Stimulated activated CD4-positive, alpha-beta T cell treated with anti-CD3 and anti-CD28 coated beads, Interleukin-1b, Interleukin-23, amount 100 ng/mL, for 48 hours (primary cell): ENCODE data around the gene TEKTIP1.

Experiments
- DNase-seq: peaks from one replicate; pipeline ENCODE4 v3.0.0-alpha.2; 2020

The TEKTIP1 gene

DNA sequence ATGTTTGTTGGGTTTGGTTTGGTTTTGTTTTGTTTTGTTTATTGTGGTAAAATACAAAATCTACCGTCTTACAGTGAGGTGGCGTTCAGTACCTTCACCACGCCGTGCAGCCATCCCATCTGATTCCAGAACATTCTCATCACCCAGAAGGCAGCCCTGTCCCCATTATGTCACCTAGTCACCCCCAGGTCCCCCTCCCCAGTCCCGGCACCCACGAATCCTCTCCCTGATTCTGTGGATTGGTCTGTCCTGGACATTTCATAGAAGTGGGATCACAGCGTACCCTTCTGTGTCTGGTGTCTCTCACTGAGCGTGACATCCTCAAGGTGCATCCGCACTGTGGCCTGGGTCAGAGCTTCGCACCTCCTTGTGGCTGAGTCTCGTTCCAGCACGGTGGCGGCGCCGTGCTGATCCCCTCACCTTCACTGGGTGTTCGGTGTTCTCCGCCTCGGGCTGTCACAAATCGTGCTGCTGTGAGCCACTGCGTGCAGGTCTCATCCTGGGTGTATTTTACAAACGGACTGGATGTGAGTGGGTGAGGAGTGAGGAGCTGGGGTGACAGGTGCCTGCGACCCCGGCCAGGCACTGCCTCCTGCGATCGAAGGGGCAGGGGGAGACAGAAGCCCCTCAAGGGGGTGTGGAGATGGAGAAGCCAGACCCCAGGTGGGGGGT lies 580 bp upstream of the TEKTIP1 start:
- DNase-seq, result no peak

DNA sequence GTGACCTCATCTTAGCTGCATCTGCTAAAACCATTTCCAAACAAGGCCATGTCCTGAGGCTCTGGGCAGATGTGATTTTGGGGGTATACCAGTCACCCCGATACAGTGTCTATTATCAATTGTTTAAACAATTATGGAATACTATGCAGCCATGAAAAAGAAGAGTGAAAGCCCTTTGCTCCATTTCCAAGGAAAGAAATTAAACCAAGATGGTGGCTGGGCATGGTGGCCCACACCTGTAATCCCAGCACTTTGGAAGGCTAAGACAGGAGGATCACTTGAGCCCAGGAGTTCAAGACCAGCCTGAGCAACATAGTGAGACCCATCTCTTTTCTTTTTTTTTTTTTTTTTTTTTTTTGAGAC lies 763 bp downstream of the TEKTIP1 start:
- no peak for DNase-seq

DNA sequence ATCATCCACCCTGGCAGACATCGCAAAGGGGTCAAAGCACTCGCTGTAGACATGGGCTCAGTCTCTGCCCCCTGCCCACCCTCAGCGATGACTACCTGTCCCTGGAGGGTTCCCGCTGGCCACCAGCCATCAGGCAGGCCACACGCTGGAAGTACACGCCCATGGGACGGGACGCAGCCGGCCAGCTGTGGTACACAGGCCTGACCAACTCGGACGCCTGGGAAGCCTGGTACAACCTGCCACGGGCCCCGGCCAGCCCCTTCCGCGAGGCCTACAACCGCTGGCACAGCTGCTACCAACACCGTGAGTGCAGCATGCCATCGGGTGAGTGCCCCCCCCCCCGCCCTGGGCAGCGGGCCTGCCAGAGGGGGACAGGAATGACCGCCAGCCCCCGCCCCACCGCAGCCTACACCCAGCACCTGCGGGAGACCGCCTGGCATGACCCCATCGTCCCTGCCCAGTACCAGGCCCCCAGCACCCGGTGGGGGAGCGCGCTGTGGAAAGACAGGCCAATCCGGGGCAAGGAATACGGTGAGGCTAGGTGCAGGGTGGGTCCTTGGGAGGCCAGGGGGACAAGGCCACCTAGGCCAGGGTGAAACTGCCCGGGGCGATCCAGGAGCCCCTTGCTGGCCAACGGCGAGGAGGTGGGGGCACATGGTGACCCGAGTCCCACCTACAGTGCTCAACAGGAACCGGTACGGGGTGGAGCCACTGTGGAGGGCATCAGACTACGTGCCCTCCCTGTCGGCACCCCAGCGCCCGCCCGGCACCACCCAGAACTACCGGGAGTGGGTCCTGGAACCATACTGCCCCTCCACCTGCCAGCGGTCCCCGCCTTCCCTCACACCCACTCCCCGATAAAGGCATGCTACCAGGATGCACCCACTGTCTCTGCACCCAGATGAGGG lies 4.4 kb downstream of the TEKTIP1 start:
- DNase-seq, result no peak

GRCh38 chr19:3544058-3544376 lies 5.0 kb downstream of the TEKTIP1 start:
- DNase-seq, result no peak

DNA sequence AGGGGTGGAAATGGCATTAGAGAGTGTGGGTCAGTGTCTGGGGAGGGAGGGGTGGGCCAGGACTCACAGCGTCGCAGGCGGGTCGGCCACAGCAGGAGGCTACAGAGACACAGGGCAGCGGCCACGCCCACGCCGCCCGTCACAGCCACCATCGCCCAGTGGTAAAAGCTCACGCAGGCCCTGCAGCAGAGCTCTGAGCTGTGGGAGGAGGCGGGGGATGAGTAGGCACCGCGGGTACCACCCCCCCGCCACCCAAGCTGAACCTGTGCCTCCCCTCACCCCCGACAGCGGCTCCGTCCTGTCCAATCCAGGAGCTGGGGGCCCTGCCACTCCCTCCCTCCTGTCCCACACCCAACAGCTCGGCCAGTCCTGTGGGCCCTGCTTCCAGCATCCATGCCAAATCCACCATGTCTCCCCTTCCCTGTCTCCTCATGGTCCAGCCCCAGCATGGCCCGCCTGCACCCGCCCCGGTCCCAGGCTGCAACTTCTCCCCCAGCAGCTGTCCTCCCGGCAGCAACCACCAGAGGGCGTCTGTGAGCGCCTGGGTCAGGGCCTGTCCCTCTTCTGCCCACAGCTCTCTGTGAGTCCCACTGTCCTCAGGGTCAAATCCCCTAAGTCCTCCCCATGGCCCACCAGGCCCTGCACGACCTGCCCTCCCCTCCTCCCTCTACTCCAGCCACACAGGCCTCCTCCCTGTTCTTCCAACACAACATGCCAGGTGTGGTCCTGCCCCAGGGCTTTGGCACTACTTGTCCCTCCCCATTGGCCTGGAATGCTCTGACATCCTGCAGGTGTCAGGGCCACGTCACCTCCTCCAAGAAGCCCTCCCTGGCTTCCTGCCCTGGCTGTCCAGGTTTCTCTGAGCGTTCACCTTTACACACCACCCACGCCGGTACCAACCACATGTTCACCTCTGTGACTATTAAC lies 6.0 kb downstream of the TEKTIP1 start:
- peak; percentile 76 for DNase-seq

DNA sequence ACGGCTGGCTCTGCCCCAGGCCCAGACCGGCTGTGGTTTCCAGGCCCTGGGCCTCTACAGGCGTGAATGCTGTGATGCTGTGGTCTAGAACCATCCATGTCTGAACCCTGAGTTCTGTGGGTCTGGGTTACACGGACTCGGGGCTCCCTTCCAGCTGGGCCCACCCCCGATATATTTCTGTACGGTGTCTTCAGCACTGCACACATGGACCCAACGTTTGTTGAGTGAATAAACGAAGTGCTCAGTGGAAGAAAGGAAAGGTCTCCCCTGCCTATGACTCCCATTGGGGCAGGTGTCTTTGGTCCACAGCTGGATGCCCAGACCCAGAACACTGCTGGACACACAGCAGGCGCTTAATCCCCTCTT lies 6.7 kb downstream of the TEKTIP1 start:
- no peak for DNase-seq

- no peak for DNase-seq
Measured at GRCh38 chr19:3546119-3546518, 7.1 kb downstream of the TEKTIP1 start.

DNA sequence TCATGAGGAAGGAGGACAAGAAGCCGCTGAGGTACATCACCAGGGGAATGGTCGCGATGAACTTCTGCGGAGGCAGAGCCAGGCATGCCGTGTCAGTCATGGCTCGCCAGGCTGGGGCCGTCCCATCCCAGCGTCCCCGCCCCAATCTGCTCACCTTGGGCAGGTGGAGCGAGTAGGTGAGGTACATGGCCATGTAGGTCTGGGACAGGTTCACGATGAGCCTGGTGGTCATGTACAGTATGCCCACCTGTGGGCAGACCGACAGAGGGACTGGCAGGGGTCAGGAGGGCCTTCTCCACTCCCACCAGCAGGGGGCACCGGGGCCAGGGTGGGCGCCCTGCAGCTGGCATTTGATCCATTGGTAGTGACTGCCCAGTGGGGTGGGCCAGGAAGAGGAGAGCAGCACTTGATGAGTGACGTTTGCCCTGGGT lies 8.3 kb downstream of the TEKTIP1 start:
- peak; percentile 32 for DNase-seq

- no peak for DNase-seq
Measured at GRCh38 chr19:3547767-3548282, 8.9 kb downstream of the TEKTIP1 start.

DNA sequence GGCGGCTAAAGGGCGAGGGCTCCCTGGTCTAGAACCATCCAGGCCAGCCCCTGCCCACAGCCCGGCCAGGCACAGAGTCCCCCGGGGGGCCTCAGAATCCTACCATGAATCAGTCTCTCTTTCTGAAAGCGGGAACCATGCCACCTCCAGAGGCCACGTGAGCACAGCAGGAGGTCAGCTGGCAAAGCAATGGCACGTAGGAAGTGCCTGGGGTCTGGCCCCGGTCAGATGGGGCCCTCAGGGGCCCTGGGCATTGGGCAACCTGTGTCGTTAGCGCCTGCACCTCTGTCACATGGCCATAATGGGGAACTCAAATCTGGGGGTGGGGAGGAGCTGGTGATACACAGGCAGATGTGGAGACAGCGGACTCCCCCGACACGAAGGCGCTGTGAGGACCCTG lies 9.6 kb downstream of the TEKTIP1 start:
- DNase-seq, result no peak

- DNase-seq, result no peak
Measured at GRCh38 chr19:3549816-3550215, 10.8 kb downstream of the TEKTIP1 start.

DNA sequence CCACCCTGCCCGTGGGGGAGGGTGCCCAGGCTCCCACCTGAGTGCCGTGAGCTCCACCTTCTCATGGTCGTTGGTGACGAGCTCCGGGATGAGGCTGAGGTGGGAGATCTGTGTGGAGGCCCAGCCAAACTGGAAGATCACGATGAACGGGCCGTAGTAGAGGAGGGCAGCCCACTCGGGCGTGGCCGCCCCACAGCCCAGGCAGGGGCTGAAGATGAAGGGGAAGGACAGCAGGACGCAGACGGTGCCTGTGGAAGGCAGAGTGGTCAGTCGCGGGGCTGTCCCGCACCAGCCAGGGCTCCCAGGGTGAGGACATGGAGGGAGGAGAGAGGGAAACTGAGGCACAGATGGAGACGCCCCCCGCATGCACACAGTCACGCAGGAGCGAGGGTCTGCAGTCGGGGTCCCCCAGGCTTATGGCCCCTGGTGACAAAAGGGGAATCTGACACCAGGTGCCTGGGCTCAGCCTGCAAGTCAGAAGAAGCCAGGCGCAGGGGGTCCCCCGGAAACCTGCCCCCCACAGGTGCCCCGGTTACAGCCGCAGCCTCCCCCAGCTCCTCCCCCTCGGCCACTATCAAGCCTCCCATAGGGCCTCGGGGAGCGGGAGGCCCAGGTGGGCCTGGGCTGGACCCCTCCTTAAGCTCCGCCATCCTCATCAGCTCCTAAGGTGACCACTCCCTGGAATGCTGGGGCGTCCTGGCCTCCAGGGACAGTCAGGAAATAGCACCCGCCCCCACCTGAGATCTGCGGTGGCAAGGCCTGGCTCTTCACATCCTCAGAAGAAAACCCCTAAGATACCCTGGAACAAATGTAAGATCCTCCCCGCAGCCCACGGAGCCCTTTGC lies 12.2 kb downstream of the TEKTIP1 start:
- DNase-seq, result no peak

GRCh38 chr19:3551792-3552095 lies 12.8 kb downstream of the TEKTIP1 start:
- DNase-seq, result no peak

GRCh38 chr19:3554254-3555083 lies 15.5 kb downstream of the TEKTIP1 start:
- no peak for DNase-seq

- DNase-seq, result no peak
Measured at GRCh38 chr19:3555653-3556422, 16.9 kb downstream of the TEKTIP1 start.

DNA sequence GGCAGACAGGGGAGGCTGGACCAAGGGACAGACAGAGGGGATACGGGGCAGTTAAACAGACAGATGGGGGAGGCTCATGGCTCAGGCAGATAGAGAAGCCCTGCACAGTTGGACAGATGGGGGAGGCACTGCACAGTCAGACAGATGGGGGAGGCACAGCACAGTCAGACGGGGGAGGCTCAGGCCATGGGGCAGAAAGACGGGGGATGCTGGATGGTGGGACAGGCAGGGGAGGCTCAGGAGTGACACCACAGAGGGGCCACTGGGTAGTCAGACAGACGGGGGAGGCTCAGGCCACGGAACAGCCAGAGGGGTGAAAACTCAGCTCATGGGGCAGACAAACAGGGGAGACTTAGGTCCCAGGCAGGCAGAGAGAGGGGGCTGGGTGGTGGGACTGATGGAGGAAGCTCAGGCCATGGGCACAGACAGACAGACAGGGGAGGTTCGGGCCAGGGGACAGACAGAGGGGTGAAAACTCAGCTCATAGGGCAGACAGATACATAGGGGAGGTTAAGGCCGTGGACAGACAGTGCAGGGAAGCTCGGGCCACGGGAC lies 17.5 kb downstream of the TEKTIP1 start:
- no peak for DNase-seq

DNA sequence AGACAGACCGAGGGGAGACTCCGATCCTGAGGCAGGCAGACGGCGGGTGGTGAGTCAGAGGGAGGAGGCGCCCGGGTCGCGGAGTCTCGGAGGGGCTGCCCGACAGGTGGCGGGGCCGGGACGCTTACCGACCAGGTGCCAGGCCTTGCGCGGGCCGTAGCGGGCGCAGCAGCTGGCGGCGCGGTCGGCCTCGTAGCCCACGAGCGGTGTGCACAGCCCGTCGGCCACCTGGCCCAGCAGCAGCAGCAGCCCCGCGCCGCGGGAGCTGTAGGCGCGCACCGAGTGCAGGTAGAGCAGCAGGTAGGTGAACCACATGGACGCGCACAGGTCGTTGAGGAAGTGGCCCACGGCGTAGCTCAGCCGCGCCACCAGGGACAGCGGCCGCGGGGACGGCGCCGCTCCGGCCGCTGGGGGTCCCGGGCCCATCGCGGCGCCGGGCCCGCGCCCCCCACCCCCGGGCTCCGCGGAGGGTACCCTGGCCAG lies 18.0 kb downstream of the TEKTIP1 start:
- peak; percentile 65 for DNase-seq

DNA sequence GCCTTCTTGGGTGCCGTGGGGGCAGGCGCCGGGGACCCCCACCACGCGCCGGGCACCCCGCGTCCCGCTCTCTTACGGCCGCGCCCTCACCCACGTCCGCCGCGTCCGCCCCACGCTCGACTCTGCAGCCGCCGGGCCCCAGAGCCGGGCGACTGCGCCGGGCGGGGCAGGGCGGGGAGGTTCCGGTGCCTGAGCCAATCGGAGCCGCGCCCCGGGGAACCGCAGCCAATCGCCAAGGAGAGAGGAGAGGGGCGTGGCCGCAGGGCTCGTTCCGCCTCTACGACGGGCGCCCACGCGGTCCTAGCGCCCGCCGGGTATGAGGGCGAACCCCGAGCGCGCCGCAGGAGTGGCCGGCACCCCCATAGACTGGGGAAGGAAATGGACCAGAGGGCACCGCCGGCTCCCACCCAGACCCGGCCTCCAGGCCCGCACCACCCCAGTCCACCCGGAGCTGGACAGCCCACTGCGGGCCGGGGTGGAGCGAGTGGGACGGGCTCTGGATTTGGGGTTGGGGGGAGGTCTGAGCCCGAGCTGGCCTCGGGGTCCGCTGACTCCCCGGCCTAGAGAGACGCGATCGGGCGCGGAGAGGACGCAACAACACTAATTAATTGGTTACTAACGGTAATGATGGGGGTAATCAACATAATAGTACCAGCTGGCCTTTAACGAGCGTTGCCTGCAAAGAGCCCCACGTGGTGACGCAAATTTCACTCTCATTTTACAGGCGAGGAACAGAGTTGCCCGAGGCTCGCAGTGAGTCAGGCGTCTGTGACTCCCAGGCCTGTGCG lies 18.7 kb downstream of the TEKTIP1 start, which contains the start of gene MFSD12:
TSS of gene MFSD12 (minus strand) at position 126 of the 788 bp plus-strand sequence. CDS start 183 bp downstream, outside the sequence.
- peak; percentile 96 for DNase-seq
